Endothelial cell of umbilical vein (primary cell): Measurements from ENCODE around the gene TRIM22. TPM values are rescaled to one million over a fixed set of nuclear protein-coding genes. Genes with fewer than 3 reads are reported as not detected.

Experiments
- BruUV-seq: library from RNA; stranded (reverse); fragments of 400-500 nt; replicated peaks from 2 replicates; lab custom pipeline; 2021; lab: Mats Ljungman, UMichigan
- CTCF ChIA-PET: fragments of 300-600, 350-600 bp; sonication (Branson Sonifier 250); formaldehyde crosslinking; loops from one replicate; lab custom pipeline; 2021; ENCODE audit warnings: antibody characterized with exemption, inconsistent platforms; lab: Charles Lee
- POLR2A ChIA-PET: fragments of 300-600, 350-600 bp; sonication (Branson Sonifier 250); formaldehyde crosslinking; loops from one replicate; lab custom pipeline; 2021; ENCODE audit warnings: antibody characterized with exemption, inconsistent platforms; lab: Charles Lee
- DNase-seq: peaks from one replicate; pipeline ENCODE4 v3.0.0-alpha.2; 2011; ENCODE audit warnings: low read depth, low spot score
- FAIRE-seq: peaks from 2 replicates; lab custom pipeline; 2011; peaks lifted over from hg19 to GRCh38; lab: Jason Lieb, UNC
- H2AFZ ChIP-seq: 2 replicates; pipeline ENCODE4 v1.6.0; 2012; ENCODE audit warnings: low read depth, low read length, control low read depth, inconsistent platforms
- H3K27ac ChIP-seq: 2 replicates; pipeline ENCODE4 v1.5.1; 2011; ENCODE audit warnings: low read depth, mild to moderate bottlenecking, control low read depth, low read length, moderate library complexity; ENCODE audit not compliant: insufficient read depth
- H3K27me3 ChIP-seq, 2 experiments: 2 replicates each; pipeline versions ENCODE4 v1.6.0 to v1.6.1; 2011; ENCODE audit warnings: low read length in 2 of 2, mixed read lengths in 1 of 2; ENCODE audit not compliant: control insufficient read depth in 2 of 2, insufficient read depth in 2 of 2
- H3K36me3 ChIP-seq, 2 experiments: 2 replicates in 1 of 2; 3 replicates in 1 of 2; pipeline ENCODE4 v1.5.1; 2011; ENCODE audit warnings: low read length in 2 of 2, mild to moderate bottlenecking in 1 of 2, moderate library complexity in 1 of 2; ENCODE audit not compliant: control insufficient read depth in 2 of 2, insufficient read depth in 2 of 2; ENCODE audit errors: extremely low read depth in 1 of 2
- H3K4me1 ChIP-seq: 3 replicates; pipeline ENCODE4 v1.5.1; 2011; ENCODE audit warnings: mild to moderate bottlenecking, low read length; ENCODE audit not compliant: control insufficient read depth, insufficient read depth; ENCODE audit errors: extremely low read depth
- H3K4me2 ChIP-seq: 2 replicates; pipeline ENCODE4 v1.6.1; 2011; ENCODE audit warnings: low read length, control low read depth, mixed read lengths; ENCODE audit not compliant: insufficient read depth
- H3K4me3 ChIP-seq, 3 experiments: fragments of 200-600 bp in 1 of 3; sonication (generic), shearing (Covaris generic) in 1 of 3; replicated peaks in 1 of 3; 2 replicates each; pipeline ENCODE4 v1.5.1; 2011 to 2016; ENCODE audit warnings: control low read depth in 3 of 3, low read length in 3 of 3, mild to moderate bottlenecking in 2 of 3, inconsistent platforms in 1 of 3, low read depth in 1 of 3, moderate library complexity in 1 of 3; ENCODE audit not compliant: insufficient read depth in 1 of 3
- H3K79me2 ChIP-seq: 2 replicates; pipeline ENCODE4 v1.6.0; 2012; ENCODE audit warnings: low read length, inconsistent platforms; ENCODE audit not compliant: control insufficient read depth, insufficient read depth
- H3K9ac ChIP-seq: replicated peaks from 2 replicates; pipeline ENCODE3; 2011; ENCODE audit warnings: low read length, control low read depth; ENCODE audit not compliant: insufficient read depth; ENCODE audit errors: extremely low read depth
- H3K9me1 ChIP-seq: replicated peaks from 3 replicates; pipeline ENCODE4 v1.6.0; 2011; ENCODE audit warnings: mild to moderate bottlenecking, low read length; ENCODE audit not compliant: control insufficient read depth, insufficient read depth; ENCODE audit errors: extremely low read depth
- H3K9me3 ChIP-seq: replicated peaks from 2 replicates; pipeline ENCODE4 v1.5.1; 2012; ENCODE audit warnings: low read length, inconsistent platforms; ENCODE audit not compliant: control insufficient read depth, insufficient read depth
- H4K20me1 ChIP-seq: replicated peaks from 2 replicates; pipeline ENCODE3; 2011; ENCODE audit warnings: mild to moderate bottlenecking, low read length; ENCODE audit not compliant: control insufficient read depth, insufficient read depth; ENCODE audit errors: extremely low read depth
- EZH2 ChIP-seq: IDR thresholded peaks from 2 replicates; pipeline ENCODE4 v1.6.1; 2012; ENCODE audit warnings: borderline replicate concordance, low read depth, mild to moderate bottlenecking, moderate library complexity, low read length, inconsistent platforms; ENCODE audit not compliant: severe bottlenecking
- FOS ChIP-seq: IDR thresholded peaks from 2 replicates; pipeline ENCODE4 v1.6.1; 2011; ENCODE audit warnings: mild to moderate bottlenecking, low read length, moderate library complexity, borderline replicate concordance; ENCODE audit not compliant: insufficient read depth
- GATA2 ChIP-seq: IDR thresholded peaks from 2 replicates; pipeline ENCODE4 v1.7.0; 2011; ENCODE audit warnings: low read depth, mild to moderate bottlenecking, moderate library complexity, mixed read lengths, low read length; ENCODE audit not compliant: insufficient read length, insufficient read depth
- JUN ChIP-seq: IDR thresholded peaks from 2 replicates; pipeline ENCODE4 v1.6.1; 2011; ENCODE audit warnings: borderline replicate concordance, low read depth; ENCODE audit not compliant: insufficient read length, insufficient read depth
- MYC ChIP-seq: IDR thresholded peaks from one replicate; pipeline ENCODE4 v1.6.1; 2011; ENCODE audit warnings: mild to moderate bottlenecking, low read depth, low read length
- POLR2A ChIP-seq: IDR thresholded peaks from 2 replicates; pipeline ENCODE4 v1.6.1; 2012; ENCODE audit warnings: low read depth, mild to moderate bottlenecking, control low read depth, low read length
- POLR2AphosphoS5 ChIP-seq: IDR thresholded peaks from 2 replicates; pipeline ENCODE4 v1.6.1; 2012; ENCODE audit warnings: low read depth, mild to moderate bottlenecking, control low read depth, low read length, moderate library complexity; ENCODE audit not compliant: insufficient read depth
- dilution Hi-C: fragments of 300-500 bp; cut with MboI; formaldehyde crosslinking; loops from one replicate; pipeline ENCODE4 v1.15.0; 2019; ENCODE audit warnings: low sequenced_read_pairs; ENCODE audit not compliant: extremely low pct_ligation_motif_present
- intact Hi-C: fragments of 100-400 bp; cut with micrococcal nuclease; formaldehyde crosslinking; loops from one replicate; pipeline ENCODE4 v1.10.0; 2022
- polyA plus RNA-seq, 4 experiments: library from polyadenylated mRNA; depleted of rRNA in 3 of 4; stranded (reverse) in 3 of 4; unstranded in 1 of 4; fragments of >200 nt; gene quantifications; 2 replicates each; pipeline versions ENCODE4 v1.2.1 to v1.2.3, GENCODE V29; 2011 to 2012; ENCODE audit warnings: missing spikeins in 1 of 4
- total RNA-seq: library from RNA; stranded (reverse); gene quantifications from 2 replicates; pipeline ENCODE4 v1.2.3, GENCODE V29; 2021
- TF ChIP-seq, protein P1 (sequence below), 2 donors: IDR thresholded peaks; 1 replicate in 1 of 2; 2 replicates in 1 of 2; pipeline ENCODE4 v1.5.1; 2011; ENCODE audit warnings: low read length in 2 of 2, mild to moderate bottlenecking in 2 of 2, moderate library complexity in 2 of 2, control low read depth in 1 of 2, inconsistent platforms in 1 of 2, low read depth in 1 of 2; ENCODE audit not compliant: insufficient read depth in 1 of 2; ENCODE audit errors: extremely low read depth in 1 of 2
- TF ChIP-seq, protein P2 (sequence below): IDR thresholded peaks from 2 replicates; pipeline ENCODE4 v1.6.1; 2011; ENCODE audit not compliant: insufficient read depth, insufficient read length

The TRIM22 gene
- total and polyA plus RNA-seq, 2 donors (not counting 3 experiments of a cell fraction or from before 2014, with no cell fraction given), result 73.5 to 110 TPM

DNA sequence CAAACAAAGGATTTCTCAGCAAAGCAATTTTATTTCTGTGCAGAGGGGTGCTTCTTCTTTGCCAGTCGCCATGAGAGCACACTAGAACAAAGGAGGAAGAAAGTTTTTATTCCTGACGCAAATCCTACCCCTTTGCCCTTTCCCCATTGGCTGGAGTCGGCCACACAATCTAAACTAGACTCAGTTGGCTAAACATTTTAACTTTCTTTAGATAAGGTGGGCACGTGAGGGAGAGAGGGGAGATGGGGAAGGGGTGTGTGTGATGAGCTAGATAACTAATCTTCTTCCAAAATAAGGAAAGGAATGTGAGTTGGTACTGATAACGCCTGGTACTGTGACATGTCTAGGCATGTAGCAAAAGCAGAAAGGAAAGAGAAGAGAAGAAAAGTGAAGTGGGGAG, 626 bp downstream of the TRIM22 start:
- Histone ChIP-seq H3K27ac (peak overlapping the region; percentile 98), H3K9me1 (no peaks in the 10 kb centered on the region), H4K20me1 (no peaks in the 10 kb centered on the region), H3K9me3 (no peaks in the 10 kb centered on the region), H3K4me2 (peak overlapping the region; percentile 97), H2AFZ (peak overlapping the region; percentile 79), H3K27me3 (no peaks in the 10 kb centered on the region), H3K9ac (peak overlapping the region; percentile 98), H3K4me3 (peak overlapping the region; percentile 34 to 97 (median 95)), H3K4me1 (peaks cover 29% of the 10 kb centered on the region), H3K36me3 (no peaks in the 10 kb centered on the region), H3K79me2 (peaks cover 15% of the 10 kb centered on the region)
- intact Hi-C loops (no loop called here), dilution Hi-C loops (no loop called here)
- TF ChIP-seq POLR2AphosphoS5 (peak; percentile 21), POLR2A (peak; percentile 55), MYC (no peak)
- TF ChIP-seq, protein P1, sequence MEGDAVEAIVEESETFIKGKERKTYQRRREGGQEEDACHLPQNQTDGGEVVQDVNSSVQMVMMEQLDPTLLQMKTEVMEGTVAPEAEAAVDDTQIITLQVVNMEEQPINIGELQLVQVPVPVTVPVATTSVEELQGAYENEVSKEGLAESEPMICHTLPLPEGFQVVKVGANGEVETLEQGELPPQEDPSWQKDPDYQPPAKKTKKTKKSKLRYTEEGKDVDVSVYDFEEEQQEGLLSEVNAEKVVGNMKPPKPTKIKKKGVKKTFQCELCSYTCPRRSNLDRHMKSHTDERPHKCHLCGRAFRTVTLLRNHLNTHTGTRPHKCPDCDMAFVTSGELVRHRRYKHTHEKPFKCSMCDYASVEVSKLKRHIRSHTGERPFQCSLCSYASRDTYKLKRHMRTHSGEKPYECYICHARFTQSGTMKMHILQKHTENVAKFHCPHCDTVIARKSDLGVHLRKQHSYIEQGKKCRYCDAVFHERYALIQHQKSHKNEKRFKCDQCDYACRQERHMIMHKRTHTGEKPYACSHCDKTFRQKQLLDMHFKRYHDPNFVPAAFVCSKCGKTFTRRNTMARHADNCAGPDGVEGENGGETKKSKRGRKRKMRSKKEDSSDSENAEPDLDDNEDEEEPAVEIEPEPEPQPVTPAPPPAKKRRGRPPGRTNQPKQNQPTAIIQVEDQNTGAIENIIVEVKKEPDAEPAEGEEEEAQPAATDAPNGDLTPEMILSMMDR (IDR thresholded peaks at IDR 0.05; ENCODE audit: extremely low read depth in 1 of 2, insufficient read depth in 1 of 2, low read depth in 1 of 2, low read length in 2 of 2), result no peak
- peak; percentile 82 for FAIRE-seq
- DNase-seq, result peak; percentile 84
- POLR2A ChIA-PET, result no interaction called here
- BruUV-seq, result no TSS peak
- CTCF ChIA-PET, result interaction anchor here (1.0 to 2.4 kb wide), 6 partner anchors 9 to 673 kb away, joined by 3 to 13 read pairs (median 6); no protein-coding TSS in a partner anchor

DNA sequence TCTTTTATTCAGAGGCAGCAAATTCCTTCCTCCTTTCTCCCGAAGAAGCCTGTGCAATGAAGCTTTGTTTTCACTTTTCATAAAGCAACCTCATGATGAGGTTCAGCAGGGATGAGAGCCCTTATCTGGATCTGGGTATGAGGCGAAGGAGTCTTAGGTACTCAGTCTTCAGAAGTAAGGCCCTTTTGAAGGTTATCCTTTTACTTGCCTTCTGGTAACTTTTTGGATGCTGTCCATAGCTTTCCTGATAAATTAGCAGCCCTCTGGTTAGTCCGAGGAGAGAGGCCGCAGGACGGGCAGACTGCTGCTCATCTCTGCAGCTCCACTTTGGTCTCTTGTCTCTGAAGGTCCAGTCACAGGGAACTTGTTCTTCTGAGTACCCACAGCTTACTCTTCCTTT, 1.1 kb downstream of the TRIM22 start:
- CTCF ChIA-PET, result interaction anchor here (1.0 to 2.4 kb wide), 5 partner anchors 9 to 215 kb away, joined by 3 to 13 read pairs (median 6); no protein-coding TSS in a partner anchor

More for the DNA sequence above, 1.1 kb downstream of the TRIM22 start:
- intact Hi-C loops, result no loop called here
- H3K36me3 ChIP-seq, result no peaks in the 10 kb centered on the region
- BruUV-seq, result no TSS peak
- no peaks in the 10 kb centered on the region for H3K27me3 ChIP-seq
- H3K4me1 ChIP-seq, result peaks cover 28% of the 10 kb centered on the region
- H3K4me3 ChIP-seq, result peak overlapping the region; percentile 34 to 97 (median 95)
- H3K9me1 ChIP-seq, result no peaks in the 10 kb centered on the region
- H3K9ac ChIP-seq, result peak overlapping the region; percentile 98
- dilution Hi-C loops, result no loop called here
- no peaks in the 10 kb centered on the region for H3K9me3 ChIP-seq
- FAIRE-seq, result peak; percentile 56
- peak overlapping the region; percentile 79 for H2AFZ ChIP-seq
- peak; percentile 72 for DNase-seq
- peak overlapping the region; percentile 97 for H3K4me2 ChIP-seq
- H3K27ac ChIP-seq, result peak overlapping the region; percentile 98
- H4K20me1 ChIP-seq, result no peaks in the 10 kb centered on the region
- TF ChIP-seq MYC (no peak), JUN (no peak), POLR2A (no peak), FOS (no peak), EZH2 (no peak), GATA2 (no peak), POLR2AphosphoS5 (no peak)
- TF ChIP-seq, protein P2, sequence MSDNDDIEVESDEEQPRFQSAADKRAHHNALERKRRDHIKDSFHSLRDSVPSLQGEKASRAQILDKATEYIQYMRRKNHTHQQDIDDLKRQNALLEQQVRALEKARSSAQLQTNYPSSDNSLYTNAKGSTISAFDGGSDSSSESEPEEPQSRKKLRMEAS, result no peak
- TF ChIP-seq, protein P1 (IDR thresholded peaks at IDR 0.05; ENCODE audit: extremely low read depth in 1 of 2, insufficient read depth in 1 of 2, low read depth in 1 of 2, low read length in 2 of 2), result no peak
- H3K79me2 ChIP-seq, result peaks cover 15% of the 10 kb centered on the region
- POLR2A ChIA-PET, result no interaction called here
